ENCODE results near the gene NCAM2.
"Not testable (repeated sequence)": the region's sequence is repeated elsewhere in the genome, so short reads cannot be mapped to it uniquely, and the experiment has no call there.

Gene NCAM2

GRCh38 chr21:21345872-21346271 is 347.7 kb downstream of the NCAM2 start:
- ATAC-seq, result no peak

GRCh38 chr21:21366277-21366676 is 368.1 kb downstream of the NCAM2 start:
- no peak for ATAC-seq

- ATAC-seq, result no peak
Measured at GRCh38 chr21:21367583-21367982, 369.4 kb downstream of the NCAM2 start.

GRCh38 chr21:21373969-21374368 is 375.8 kb downstream of the NCAM2 start:
- ATAC-seq, result no peak

DNA sequence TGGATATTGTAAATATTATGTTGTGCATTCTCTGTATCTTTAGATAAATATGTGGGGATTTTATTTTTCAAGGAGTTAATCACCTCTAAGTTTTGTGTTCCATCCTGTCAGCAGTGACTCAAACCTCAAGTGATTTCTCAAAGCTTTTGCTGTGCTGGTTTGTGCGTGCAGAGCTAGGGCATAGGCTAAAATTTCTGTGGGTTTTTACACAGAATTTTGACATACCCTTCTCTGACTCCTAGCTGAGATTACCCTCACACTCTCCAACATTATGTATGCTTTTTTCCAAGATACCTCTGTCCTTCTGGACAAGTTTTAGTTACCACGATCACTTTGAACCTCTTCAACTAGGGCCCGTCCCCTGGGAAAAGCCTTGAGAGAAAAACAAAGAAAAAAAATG is 384.9 kb downstream of the NCAM2 start:
- ATAC-seq, result no peak

DNA sequence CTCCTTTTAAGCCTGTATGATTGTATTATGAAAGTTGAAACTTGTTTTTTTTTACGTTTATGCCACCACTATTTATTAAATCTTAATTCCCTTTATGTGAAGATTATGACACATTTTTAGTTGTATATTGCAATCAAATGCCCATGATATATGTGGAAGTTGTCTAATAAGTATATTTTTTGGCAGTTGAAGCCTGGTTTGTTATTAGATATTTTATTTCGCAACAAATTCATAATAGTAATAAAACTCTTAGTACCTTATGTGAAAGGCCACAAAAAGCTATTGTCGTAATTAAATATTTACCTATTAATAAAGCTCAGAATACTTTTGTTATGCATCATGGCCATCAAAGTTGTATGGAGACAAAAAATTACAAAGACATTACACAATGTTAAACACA is 386.8 kb downstream of the NCAM2 start:
- ATAC-seq, result no peak

DNA sequence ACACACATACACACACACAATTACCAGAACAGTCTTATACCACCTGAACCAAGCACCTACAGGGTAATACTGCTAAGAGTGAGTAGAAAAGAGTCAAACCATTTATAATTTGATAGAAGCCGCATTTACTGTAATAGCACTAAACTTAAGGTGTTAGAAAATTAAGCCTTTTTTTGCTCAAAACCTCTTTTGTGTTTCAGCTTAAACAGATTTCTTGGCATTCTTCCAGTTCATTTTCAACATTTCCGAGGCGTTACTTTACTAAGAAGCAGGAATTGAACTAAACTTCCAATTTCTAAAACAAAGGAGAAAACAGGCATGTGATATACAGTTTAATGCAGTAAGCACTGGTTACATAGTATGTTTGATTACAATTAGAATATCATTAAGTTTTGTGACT is 387.2 kb downstream of the NCAM2 start:
- ATAC-seq, result no peak

- no peak for ATAC-seq
Measured at GRCh38 chr21:21387916-21388315, 389.7 kb downstream of the NCAM2 start.

DNA sequence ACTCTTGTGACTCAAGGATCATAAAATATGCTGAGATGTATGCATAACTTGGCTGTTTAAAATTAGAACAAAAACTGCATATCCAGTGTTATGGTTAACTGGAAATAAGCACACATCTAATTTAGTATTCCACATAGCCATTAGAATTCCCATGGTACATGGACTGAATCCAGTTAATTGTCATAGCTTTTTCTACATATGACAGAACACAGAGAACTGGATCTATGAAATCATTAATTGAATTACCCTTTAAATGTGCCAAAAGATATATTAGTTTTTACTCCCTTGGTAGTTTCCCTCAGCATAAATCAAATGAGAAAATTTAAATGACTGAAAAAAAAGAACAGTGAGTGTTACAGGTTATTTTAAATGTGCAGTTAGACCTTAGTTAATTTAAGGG is 395.9 kb downstream of the NCAM2 start:
- no peak for ATAC-seq

DNA sequence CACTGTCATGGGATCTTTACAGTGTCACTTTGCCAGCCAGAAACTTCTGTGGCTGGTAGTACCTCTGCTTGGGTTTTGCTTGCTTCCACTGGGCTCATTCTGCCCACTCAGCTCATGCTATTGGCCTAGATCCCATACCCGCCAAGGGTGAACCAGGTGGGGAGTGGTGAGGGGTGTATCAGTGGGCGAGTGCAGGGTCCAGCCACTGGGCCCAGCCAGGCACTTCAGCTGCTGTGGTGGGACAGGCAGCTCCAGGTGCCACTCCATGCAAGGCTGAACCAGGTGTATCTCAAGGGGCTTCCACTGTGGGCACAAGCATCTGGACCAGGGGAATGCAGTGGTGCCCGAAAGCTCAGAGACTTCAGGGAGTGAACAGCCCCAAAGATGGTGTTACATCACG is 398.2 kb downstream of the NCAM2 start:
- no peak for ATAC-seq

- no peak for ATAC-seq
Measured at GRCh38 chr21:21397464-21397863, 399.3 kb downstream of the NCAM2 start.

GRCh38 chr21:21401444-21401843 is 403.2 kb downstream of the NCAM2 start:
- ATAC-seq, result no peak

GRCh38 chr21:21402187-21402586 is 404.0 kb downstream of the NCAM2 start:
- ATAC-seq, result not testable (repeated sequence)

DNA sequence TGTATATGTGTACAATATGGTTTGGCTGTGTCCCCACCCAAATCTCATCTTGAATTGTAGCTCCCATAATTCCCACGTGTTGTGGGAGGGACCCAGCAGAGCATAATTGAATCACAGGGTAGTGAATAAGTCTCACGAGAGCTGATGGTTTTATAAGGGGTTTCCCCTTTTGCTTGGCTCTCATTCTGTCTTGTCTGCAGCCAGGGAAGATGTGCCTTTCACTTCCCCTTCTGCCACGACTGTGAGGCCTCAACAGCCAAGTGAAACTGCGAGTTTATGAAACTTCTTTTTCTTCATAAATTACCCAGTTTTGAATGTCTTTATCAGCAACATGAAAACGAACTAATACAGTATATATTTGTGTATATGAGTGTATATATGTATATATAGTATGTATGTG is 406.1 kb downstream of the NCAM2 start:
- ATAC-seq, result not testable (repeated sequence)

DNA sequence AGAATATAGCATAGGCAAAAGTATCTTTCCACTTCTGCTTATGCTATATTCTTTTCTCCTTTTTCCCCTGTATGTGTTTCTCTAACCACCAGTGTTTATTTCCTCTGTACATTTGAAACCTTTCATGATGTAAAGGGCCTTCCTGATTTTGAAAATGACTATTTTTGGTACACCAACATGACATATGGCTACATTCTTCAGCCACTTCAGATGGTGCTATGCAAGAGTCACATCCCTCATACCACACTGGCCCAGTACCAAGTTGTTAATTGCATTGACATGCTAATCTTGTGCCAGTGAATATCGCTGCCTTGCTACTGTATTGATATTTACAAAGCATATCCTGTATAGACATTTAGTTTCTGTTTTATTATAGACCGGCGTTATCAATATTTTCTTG is 408.7 kb downstream of the NCAM2 start:
- no peak for ATAC-seq

DNA sequence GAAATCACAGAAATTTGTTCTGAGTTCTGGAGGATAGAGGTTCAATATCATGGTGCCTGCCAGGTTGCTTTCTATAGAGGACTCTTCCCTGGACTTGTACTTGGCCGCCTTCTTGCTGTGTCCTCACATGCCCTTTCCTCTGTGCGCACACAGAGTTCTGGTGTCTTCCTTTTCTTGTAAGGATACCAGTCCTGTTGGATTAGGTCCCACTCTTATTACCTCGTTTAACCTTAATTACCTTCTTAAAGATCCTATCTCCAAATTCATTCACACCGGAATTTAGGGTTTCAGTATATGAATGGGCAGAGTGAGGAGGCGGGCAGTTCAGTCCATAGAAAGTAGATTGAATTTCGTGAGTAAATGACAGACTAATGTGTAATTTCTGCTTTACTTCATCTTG is 413.9 kb downstream of the NCAM2 start:
- ATAC-seq, result no peak

DNA sequence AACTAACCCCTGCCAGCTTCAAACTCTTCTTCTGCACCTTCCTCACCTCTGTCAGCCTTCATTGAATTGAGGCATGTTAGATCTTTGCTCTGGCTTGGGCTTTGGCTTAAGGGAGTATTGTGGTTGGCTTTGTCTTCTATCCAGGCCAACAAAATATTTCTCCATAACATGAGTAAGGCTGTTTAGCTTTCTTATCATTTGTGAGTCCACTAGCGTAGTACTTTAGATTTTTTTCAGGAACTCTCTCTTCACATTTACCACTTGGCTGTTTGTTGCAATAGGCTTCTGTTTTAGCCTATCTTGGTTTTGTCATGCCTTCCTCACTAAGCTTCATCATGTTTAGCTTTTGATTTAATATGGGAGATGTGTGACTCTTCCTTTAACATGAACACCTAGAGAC is 417.5 kb downstream of the NCAM2 start:
- no peak for ATAC-seq

DNA sequence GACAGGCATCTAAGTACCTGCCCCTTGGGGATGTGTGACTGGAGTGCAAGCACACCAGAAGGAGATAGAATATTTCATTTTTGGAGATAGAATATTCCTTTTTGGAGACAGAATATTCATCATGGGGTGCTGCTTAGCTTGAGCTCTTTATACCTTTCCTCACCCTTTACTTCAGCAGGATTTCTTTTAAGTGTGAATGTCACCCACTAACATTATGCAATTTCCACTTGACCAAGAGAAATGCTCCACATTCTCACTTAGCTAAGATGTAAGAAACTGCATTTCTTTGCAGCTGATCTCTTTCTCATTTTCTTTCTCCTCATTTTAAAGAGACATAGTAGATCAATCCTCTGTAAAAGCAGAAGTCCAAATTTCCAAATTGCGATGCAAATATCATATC is 436.7 kb downstream of the NCAM2 start:
- ATAC-seq, result no peak

- ATAC-seq, result no peak
Measured at GRCh38 chr21:21436012-21436534, 437.9 kb downstream of the NCAM2 start.

- no peak for ATAC-seq
Measured at GRCh38 chr21:21439761-21440160, 441.6 kb downstream of the NCAM2 start.

DNA sequence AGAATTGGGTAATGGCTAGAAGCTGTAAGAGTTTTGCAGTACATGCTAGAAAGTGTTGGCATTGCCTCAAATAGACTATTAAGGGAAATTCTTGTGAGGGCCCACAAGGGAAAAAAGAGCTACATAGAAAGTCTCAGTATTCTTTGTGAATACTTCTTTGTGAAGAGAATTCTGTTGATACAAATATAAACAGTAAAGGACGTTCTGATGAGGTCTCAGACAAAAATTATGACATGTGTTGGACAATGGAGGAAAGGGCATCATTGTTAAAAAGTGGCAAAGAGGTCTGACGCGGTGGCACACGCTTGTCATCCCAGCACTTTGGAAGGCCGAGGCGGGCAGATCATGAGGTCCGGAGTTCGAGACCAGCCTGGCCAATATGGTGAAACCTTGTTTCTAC is 458.9 kb downstream of the NCAM2 start:
- ATAC-seq, result no peak

DNA sequence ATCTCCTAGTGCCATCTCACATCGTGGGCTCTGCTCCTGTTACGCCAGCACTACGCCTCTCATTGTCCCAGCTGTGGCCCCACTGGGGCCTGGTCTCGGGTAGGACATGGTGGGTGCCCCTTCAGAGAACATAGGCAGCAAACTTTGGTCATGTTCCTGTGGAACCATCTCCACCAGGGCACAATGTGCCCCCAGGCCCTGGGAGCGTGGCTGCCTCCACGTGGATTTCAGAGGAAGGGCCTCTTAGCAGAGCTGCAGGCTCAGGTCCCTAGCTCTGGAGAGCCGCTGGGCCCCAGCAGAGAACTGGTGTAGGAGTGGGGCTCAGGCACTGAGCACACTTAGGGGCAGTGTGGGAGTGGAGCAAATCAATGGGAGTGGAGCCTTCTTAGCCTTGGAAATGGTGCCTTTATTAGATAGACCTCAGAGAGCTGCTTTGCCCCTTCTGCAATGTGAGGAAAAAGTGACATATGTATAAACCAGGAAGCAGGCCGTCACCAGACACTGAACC is 460.0 kb downstream of the NCAM2 start:
- ATAC-seq, result no peak

GRCh38 chr21:21460979-21461378 is 462.8 kb downstream of the NCAM2 start:
- ATAC-seq, result no peak

GRCh38 chr21:21463456-21463855 is 465.2 kb downstream of the NCAM2 start:
- no peak for ATAC-seq

DNA sequence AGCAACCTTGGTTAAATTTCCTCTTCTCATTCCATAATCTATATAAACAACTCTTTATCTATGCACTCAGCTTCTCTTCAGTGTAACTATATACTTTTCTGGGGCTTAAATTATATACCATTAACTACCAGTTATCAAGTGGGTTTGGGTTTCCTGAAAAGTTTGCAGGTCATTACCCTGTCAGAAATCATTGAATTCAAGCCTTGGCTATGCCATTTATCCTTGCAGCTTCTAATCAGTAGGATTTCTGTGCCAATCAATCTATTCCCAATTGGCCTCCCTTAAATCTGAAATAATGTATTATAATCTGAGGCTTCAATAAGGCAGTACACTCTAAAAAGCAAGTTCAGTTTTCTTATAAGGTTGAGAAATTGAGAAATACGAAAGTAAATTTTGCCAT is 466.5 kb downstream of the NCAM2 start:
- ATAC-seq, result no peak

- no peak for ATAC-seq
Measured at GRCh38 chr21:21466752-21467151, 468.5 kb downstream of the NCAM2 start.

Measured in activated CD4-positive, CD25-positive, alpha-beta regulatory T cell treated with anti-CD3 and anti-CD28 coated beads, Interleukin-2, amount 50 U/mL, for 24 hours (primary cell).